ENCODE data around the gene MCU. TPM values are rescaled to one million over a fixed set of nuclear protein-coding genes. Genes with fewer than 3 reads are reported as not detected.

The MCU gene
- total RNA-seq, 1 experiment from 2014 or later: 37.2 TPM

DNA sequence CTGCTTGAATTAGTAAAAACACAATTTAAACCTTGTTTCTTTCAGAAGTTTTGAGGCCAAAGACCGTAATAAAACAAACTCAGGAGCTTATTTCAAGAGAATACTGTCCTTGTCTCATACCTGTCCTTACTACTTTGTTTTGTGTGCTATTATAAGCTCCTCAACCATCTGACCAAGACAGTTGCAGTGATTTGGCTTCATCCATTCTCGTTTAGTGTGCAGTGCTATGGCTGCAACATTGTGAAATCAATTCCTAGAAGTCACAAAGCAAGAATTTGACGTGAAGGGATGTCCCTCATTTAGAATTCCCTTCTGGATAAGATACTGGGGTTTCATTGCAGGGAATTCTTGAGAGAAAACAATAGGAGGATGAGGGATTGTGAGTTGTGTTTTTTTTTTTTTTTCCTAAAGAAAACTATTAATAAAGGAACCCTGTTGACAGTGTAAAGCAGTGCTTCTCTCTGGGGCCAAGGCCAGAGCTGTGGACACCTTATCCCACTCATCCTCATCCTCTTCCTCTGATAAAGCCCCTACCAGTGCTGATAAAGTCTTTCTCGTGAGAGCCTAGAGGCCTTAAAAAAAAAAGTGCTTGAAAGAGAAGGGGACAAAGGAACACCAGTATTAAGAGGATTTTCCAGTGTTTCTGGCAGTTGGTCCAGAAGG lies 201.3 kb downstream of the MCU start, which contains the start of gene OIT3:
OIT3 (plus strand) TSS at position 604 of the 663 bp plus-strand sequence. CDS start 60 bp downstream, outside the sequence.
- no peak for DNase-seq (ENCODE audit: low spot score)
- Mint-ChIP-seq H3K27ac (no peak within 1 kb of the TSS), H3K4me1 (peaks cover 4% of the 10 kb centered on the region), H3K9me3 (peaks cover 14% of the 10 kb centered on the region; the same call in 1 of the 2 replicates), H3K27me3 (ENCODE audit: low read depth) (no peaks in the 10 kb centered on the region), H3K36me3 (peaks cover 15% of the 10 kb centered on the region), H3K4me3 (no peak within 1 kb of the TSS)
- ChIA-PET POLR2A (no interaction called here), CTCF (interaction anchor here (1.0 kb wide), 1 partner anchor 529 kb away, joined by 3 read pairs; no protein-coding TSS in a partner anchor)
- TF ChIP-seq, protein P1, sequence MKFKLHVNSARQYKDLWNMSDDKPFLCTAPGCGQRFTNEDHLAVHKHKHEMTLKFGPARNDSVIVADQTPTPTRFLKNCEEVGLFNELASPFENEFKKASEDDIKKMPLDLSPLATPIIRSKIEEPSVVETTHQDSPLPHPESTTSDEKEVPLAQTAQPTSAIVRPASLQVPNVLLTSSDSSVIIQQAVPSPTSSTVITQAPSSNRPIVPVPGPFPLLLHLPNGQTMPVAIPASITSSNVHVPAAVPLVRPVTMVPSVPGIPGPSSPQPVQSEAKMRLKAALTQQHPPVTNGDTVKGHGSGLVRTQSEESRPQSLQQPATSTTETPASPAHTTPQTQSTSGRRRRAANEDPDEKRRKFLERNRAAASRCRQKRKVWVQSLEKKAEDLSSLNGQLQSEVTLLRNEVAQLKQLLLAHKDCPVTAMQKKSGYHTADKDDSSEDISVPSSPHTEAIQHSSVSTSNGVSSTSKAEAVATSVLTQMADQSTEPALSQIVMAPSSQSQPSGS (CRISPR knock-in tag; IDR thresholded peaks at IDR 0.05; ENCODE audit: borderline replicate concordance, low read depth): no peak
- TF ChIP-seq, protein P2, sequence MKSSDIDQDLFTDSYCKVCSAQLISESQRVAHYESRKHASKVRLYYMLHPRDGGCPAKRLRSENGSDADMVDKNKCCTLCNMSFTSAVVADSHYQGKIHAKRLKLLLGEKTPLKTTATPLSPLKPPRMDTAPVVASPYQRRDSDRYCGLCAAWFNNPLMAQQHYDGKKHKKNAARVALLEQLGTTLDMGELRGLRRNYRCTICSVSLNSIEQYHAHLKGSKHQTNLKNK (CRISPR knock-in tag; IDR thresholded peaks at IDR 0.05): no peak
- ATAC-seq: no peak

DNA sequence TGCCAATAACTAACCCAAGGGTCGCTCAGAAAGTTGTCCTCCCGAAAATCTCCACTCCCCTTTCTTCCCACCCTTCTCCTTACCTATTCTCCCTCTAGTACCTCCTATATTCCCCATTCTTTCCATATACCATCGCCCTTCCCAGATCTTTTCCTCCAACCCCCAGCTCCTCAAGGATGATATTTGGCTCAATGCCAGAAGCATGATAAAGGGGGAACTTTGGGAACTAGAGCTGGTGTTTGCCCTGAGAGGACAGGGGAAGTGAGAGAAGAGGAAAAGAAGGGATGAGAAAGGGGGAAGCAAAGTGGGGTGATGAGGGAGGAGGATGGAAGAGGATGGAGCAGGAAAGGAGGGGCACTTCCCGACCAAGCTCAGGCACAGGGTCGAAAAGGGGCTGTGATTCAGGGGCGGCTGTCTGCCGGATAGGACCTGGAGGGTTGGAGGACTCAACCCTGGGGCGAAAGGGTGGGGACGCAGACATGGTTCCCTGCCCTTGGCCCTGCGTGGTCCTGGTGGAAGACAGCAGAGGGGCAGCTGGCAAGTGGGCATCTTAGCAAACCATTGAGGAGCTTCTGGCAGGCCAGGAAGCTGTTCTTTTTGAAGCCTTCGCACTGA lies 203.4 kb downstream of the MCU start:
- DNase-seq (ENCODE audit: low spot score) (no peak), ATAC-seq (peak; percentile 51)
- POLR2A ChIA-PET: no interaction called here
- no peaks in the 10 kb centered on the region for H3K36me3 Mint-ChIP-seq
- no peaks in the 10 kb centered on the region for H3K4me1 Mint-ChIP-seq
- peaks cover 5% of the 10 kb centered on the region; the same call in 1 of the 2 replicates for H3K9me3 Mint-ChIP-seq
- CTCF ChIA-PET: no interaction called here
- TF ChIP-seq, protein P3, sequence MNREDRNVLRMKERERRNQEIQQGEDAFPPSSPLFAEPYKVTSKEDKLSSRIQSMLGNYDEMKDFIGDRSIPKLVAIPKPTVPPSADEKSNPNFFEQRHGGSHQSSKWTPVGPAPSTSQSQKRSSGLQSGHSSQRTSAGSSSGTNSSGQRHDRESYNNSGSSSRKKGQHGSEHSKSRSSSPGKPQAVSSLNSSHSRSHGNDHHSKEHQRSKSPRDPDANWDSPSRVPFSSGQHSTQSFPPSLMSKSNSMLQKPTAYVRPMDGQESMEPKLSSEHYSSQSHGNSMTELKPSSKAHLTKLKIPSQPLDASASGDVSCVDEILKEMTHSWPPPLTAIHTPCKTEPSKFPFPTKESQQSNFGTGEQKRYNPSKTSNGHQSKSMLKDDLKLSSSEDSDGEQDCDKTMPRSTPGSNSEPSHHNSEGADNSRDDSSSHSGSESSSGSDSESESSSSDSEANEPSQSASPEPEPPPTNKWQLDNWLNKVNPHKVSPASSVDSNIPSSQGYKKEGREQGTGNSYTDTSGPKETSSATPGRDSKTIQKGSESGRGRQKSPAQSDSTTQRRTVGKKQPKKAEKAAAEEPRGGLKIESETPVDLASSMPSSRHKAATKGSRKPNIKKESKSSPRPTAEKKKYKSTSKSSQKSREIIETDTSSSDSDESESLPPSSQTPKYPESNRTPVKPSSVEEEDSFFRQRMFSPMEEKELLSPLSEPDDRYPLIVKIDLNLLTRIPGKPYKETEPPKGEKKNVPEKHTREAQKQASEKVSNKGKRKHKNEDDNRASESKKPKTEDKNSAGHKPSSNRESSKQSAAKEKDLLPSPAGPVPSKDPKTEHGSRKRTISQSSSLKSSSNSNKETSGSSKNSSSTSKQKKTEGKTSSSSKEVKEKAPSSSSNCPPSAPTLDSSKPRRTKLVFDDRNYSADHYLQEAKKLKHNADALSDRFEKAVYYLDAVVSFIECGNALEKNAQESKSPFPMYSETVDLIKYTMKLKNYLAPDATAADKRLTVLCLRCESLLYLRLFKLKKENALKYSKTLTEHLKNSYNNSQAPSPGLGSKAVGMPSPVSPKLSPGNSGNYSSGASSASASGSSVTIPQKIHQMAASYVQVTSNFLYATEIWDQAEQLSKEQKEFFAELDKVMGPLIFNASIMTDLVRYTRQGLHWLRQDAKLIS (CRISPR knock-in tag; IDR thresholded peaks at IDR 0.05; ENCODE audit: borderline replicate concordance): no peak
- TF ChIP-seq, protein P4, sequence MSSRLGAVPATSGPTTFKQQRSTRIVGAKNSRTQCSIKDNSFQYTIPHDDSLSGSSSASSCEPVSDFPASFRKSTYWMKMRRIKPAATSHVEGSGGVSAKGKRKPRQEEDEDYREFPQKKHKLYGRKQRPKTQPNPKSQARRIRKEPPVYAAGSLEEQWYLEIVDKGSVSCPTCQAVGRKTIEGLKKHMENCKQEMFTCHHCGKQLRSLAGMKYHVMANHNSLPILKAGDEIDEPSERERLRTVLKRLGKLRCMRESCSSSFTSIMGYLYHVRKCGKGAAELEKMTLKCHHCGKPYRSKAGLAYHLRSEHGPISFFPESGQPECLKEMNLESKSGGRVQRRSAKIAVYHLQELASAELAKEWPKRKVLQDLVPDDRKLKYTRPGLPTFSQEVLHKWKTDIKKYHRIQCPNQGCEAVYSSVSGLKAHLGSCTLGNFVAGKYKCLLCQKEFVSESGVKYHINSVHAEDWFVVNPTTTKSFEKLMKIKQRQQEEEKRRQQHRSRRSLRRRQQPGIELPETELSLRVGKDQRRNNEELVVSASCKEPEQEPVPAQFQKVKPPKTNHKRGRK (CRISPR knock-in tag; IDR thresholded peaks at IDR 0.05; ENCODE audit: borderline replicate concordance): no peak
- no peak for TF ChIP-seq NR1H2 (CRISPR knock-in tag; IDR thresholded peaks at IDR 0.05)
- TF ChIP-seq, protein P5, sequence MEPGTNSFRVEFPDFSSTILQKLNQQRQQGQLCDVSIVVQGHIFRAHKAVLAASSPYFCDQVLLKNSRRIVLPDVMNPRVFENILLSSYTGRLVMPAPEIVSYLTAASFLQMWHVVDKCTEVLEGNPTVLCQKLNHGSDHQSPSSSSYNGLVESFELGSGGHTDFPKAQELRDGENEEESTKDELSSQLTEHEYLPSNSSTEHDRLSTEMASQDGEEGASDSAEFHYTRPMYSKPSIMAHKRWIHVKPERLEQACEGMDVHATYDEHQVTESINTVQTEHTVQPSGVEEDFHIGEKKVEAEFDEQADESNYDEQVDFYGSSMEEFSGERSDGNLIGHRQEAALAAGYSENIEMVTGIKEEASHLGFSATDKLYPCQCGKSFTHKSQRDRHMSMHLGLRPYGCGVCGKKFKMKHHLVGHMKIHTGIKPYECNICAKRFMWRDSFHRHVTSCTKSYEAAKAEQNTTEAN (CRISPR knock-in tag; IDR thresholded peaks at IDR 0.05): no peak
- TF ChIP-seq, protein P6, sequence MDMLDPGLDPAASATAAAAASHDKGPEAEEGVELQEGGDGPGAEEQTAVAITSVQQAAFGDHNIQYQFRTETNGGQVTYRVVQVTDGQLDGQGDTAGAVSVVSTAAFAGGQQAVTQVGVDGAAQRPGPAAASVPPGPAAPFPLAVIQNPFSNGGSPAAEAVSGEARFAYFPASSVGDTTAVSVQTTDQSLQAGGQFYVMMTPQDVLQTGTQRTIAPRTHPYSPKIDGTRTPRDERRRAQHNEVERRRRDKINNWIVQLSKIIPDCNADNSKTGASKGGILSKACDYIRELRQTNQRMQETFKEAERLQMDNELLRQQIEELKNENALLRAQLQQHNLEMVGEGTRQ (CRISPR knock-in tag; IDR thresholded peaks at IDR 0.05): no peak
- no peak for TF ChIP-seq CBFB (CRISPR knock-in tag; IDR thresholded peaks at IDR 0.05; ENCODE audit: low read depth)
- TF ChIP-seq, protein P7, sequence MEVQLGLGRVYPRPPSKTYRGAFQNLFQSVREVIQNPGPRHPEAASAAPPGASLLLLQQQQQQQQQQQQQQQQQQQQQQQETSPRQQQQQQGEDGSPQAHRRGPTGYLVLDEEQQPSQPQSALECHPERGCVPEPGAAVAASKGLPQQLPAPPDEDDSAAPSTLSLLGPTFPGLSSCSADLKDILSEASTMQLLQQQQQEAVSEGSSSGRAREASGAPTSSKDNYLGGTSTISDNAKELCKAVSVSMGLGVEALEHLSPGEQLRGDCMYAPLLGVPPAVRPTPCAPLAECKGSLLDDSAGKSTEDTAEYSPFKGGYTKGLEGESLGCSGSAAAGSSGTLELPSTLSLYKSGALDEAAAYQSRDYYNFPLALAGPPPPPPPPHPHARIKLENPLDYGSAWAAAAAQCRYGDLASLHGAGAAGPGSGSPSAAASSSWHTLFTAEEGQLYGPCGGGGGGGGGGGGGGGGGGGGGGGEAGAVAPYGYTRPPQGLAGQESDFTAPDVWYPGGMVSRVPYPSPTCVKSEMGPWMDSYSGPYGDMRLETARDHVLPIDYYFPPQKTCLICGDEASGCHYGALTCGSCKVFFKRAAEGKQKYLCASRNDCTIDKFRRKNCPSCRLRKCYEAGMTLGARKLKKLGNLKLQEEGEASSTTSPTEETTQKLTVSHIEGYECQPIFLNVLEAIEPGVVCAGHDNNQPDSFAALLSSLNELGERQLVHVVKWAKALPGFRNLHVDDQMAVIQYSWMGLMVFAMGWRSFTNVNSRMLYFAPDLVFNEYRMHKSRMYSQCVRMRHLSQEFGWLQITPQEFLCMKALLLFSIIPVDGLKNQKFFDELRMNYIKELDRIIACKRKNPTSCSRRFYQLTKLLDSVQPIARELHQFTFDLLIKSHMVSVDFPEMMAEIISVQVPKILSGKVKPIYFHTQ (CRISPR knock-in tag; IDR thresholded peaks at IDR 0.05): no peak
- TF ChIP-seq, protein P8, sequence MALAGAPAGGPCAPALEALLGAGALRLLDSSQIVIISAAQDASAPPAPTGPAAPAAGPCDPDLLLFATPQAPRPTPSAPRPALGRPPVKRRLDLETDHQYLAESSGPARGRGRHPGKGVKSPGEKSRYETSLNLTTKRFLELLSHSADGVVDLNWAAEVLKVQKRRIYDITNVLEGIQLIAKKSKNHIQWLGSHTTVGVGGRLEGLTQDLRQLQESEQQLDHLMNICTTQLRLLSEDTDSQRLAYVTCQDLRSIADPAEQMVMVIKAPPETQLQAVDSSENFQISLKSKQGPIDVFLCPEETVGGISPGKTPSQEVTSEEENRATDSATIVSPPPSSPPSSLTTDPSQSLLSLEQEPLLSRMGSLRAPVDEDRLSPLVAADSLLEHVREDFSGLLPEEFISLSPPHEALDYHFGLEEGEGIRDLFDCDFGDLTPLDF (CRISPR knock-in tag; IDR thresholded peaks at IDR 0.05): no peak
- no peak for TF ChIP-seq ETV6 (CRISPR knock-in tag; IDR thresholded peaks at IDR 0.05)
- no peak for TF ChIP-seq ZBTB21 (CRISPR knock-in tag; IDR thresholded peaks at IDR 0.05; ENCODE audit: borderline replicate concordance)
- TF ChIP-seq IRF2 (CRISPR knock-in tag; IDR thresholded peaks at IDR 0.05; ENCODE audit: borderline replicate concordance, low read depth): no peak
- TF ChIP-seq ZNF232 (CRISPR knock-in tag; IDR thresholded peaks at IDR 0.05): no peak
- no peaks in the 10 kb centered on the region for H3K27me3 Mint-ChIP-seq (ENCODE audit: low read depth)
- H3K27ac Mint-ChIP-seq: no peak overlapping the region
- H3K4me3 Mint-ChIP-seq: no peak overlapping the region
